Esophagus muscularis mucosa (tissue), 4 donors: ENCODE measurements around the gene CNN1. TPM values are rescaled to one million over a fixed set of nuclear protein-coding genes. Genes with fewer than 3 reads are reported as not detected.

Source experiments
- DNase-seq: peaks from one replicate; pipeline ENCODE4 v3.0.0-alpha.2; 2017; ENCODE audit errors: extremely low spot score
- H3K27ac ChIP-seq, 4 donors: fragments of 200-600 bp; sonication (generic); replicated peaks in 1 of 4; 1 replicate in 3 of 4; 2 replicates in 1 of 4; pipeline ENCODE4 v1.5.1; 2016 to 2019; ENCODE audit warnings: mild to moderate bottlenecking in 1 of 4
- H3K27me3 ChIP-seq, 4 donors: fragments of 200-600 bp; sonication (generic); one replicate each; pipeline versions ENCODE4 v1.5.1 to v1.6.0; 2016 to 2019
- H3K36me3 ChIP-seq, 4 donors: fragments of 200-600 bp; sonication (generic); one replicate each; pipeline ENCODE4 v1.5.1; 2016 to 2019
- H3K4me1 ChIP-seq, 4 donors: fragments of 200-600 bp; sonication (generic); one replicate each; pipeline ENCODE4 v1.5.1; 2016 to 2019
- H3K4me3 ChIP-seq, 4 donors: fragments of 200-600 bp; sonication (generic); 1 replicate in 2 of 4; 2 replicates in 2 of 4; pipeline ENCODE4 v1.5.1; 2016 to 2019; ENCODE audit warnings: mild to moderate bottlenecking in 4 of 4, moderate library complexity in 1 of 4
- H3K9me3 ChIP-seq, 4 donors: fragments of 200-600 bp; sonication (generic); 1 replicate in 3 of 4; 2 replicates in 1 of 4; pipeline ENCODE4 v1.5.1; 2016 to 2019
- CTCF ChIP-seq, 3 experiments: fragments of 200-600 bp in 2 of 3; fragments of 450-650 bp in 1 of 3; sonication (generic) in 2 of 3; IDR thresholded peaks; one replicate each; pipeline ENCODE4 v1.5.1; 2017 to 2019; ENCODE audit warnings: antibody characterized with exemption in 3 of 3, mild to moderate bottlenecking in 2 of 3, moderate library complexity in 1 of 3
- EP300 ChIP-seq: sonication (generic); formaldehyde crosslinking; IDR thresholded peaks from one replicate; pipeline ENCODE4 v1.6.1; 2017; ENCODE audit warnings: antibody characterized with exemption
- POLR2A ChIP-seq: fragments of 450-650 bp; IDR thresholded peaks from one replicate; pipeline ENCODE4 v1.6.1; 2017; ENCODE audit warnings: antibody characterized with exemption, moderate library complexity, mild to moderate bottlenecking, low read depth
- POLR2AphosphoS5 ChIP-seq, 2 donors: sonication (generic); formaldehyde crosslinking; IDR thresholded peaks; one replicate each; pipeline ENCODE4 v1.6.1; 2017; ENCODE audit warnings: antibody characterized with exemption in 2 of 2
- WGBS: methylation state at CpG from one replicate; pipeline ENCODE4 v1.1.5; 2018; 5-methylcytosine and 5-hydroxymethylcytosine counted together
- intact Hi-C: fragments of 100-400 bp; cut with DNase I; formaldehyde crosslinking; loops from one replicate; pipeline ENCODE4 v1.15.1; 2023
- total RNA-seq, 4 donors: library from RNA; depleted of rRNA; stranded (reverse); fragments of >200 nt; gene quantifications; one replicate each; pipeline versions ENCODE4 v1.1.0 to v1.2.1, GENCODE V29; 2016

The CNN1 gene
- total RNA-seq, 4 donors from 2014 or later, result 2,877 to 3,384 (median 2,954) TPM

- H3K4me3 ChIP-seq, result peak within 1 kb of the TSS; percentile 70 to 97 (median 86)
- peaks cover 4 to 23% (median 20%) of the 10 kb centered on the region in 4 donors for H3K36me3 ChIP-seq
- no peak for TF ChIP-seq CTCF (IDR thresholded peaks at IDR 0.05)
- no peak for TF ChIP-seq POLR2A
- peak; percentile 79 to 85 for TF ChIP-seq POLR2AphosphoS5 (IDR thresholded peaks at IDR 0.05)
- peak; percentile 99 for DNase-seq
- no peaks in the 10 kb centered on the region for H3K27me3 ChIP-seq
- H3K9me3 ChIP-seq, result no peaks in the 10 kb centered on the region
- peaks cover 16 to 43% (median 39%) of the 10 kb centered on the region in 4 donors for H3K4me1 ChIP-seq
- H3K27ac ChIP-seq, result peak within 1 kb of the TSS; percentile 81 to 92 (median 88)
- intact Hi-C loops, result no loop called here
- WGBS, result 0% methylated on average over 20 of the region's 47 CpGs
Measured at GRCh38 chr19:11528551-11529341, 9.9 kb upstream of the CNN1 start, which contains the start of gene ECSIT. ECSIT (minus strand) TSS chr19:11529134; CDS start chr19:11519170, 9,964 bp downstream.

- intact Hi-C loops, result no loop called here
- H3K4me1 ChIP-seq, result peaks cover 19 to 52% (median 48%) of the 10 kb centered on the region in 4 donors
- no peaks in the 10 kb centered on the region for H3K9me3 ChIP-seq
- no peak overlapping the region for H3K4me3 ChIP-seq
- DNase-seq, result no peak
- 17% methylated on average over 6 of the region's 9 CpGs for WGBS
- H3K36me3 ChIP-seq, result peaks cover 0 to 7% (median 5%) of the 10 kb centered on the region in 4 donors
- H3K27me3 ChIP-seq, result no peaks in the 10 kb centered on the region
- peak overlapping the region; percentile 81 to 92 (median 88) for H3K27ac ChIP-seq
- peak; percentile 19 to 41 (median 37) for TF ChIP-seq CTCF (IDR thresholded peaks at IDR 0.05)
- no peak for TF ChIP-seq EP300
- peak; percentile 61 to 80 for TF ChIP-seq POLR2AphosphoS5 (IDR thresholded peaks at IDR 0.05)
Measured at GRCh38 chr19:11530432-11530831, 8.2 kb upstream of the CNN1 start.

GRCh38 chr19:11534538-11534937 lies 4.1 kb upstream of the CNN1 start:
- peaks cover 16 to 55% (median 49%) of the 10 kb centered on the region in 4 donors for H3K4me1 ChIP-seq

GRCh38 chr19:11534948-11535347 lies 3.7 kb upstream of the CNN1 start:
- Histone ChIP-seq H3K4me3 (peak overlapping the region in 1 of 4 donors; percentile 48), H3K9me3 (no peaks in the 10 kb centered on the region), H3K4me1 (peaks cover 16 to 55% (median 49%) of the 10 kb centered on the region in 4 donors), H3K36me3 (no peaks in the 10 kb centered on the region), H3K27me3 (peaks cover 0 to 4% (median 0%) of the 10 kb centered on the region in 4 donors), H3K27ac (peak overlapping the region; percentile 96 to 99 (median 98))
- WGBS, result 49% methylated on average over 5 of the region's 5 CpGs
- DNase-seq, result no peak
- no peak for TF ChIP-seq CTCF (IDR thresholded peaks at IDR 0.05)
- no peak for TF ChIP-seq POLR2A
- TF ChIP-seq POLR2AphosphoS5 (IDR thresholded peaks at IDR 0.05), result no peak
- no peak for TF ChIP-seq EP300
- intact Hi-C loops, result no loop called here

More at GRCh38 chr19:11534538-11534937, 4.1 kb upstream of the CNN1 start:
- H3K27me3 ChIP-seq, result no peaks in the 10 kb centered on the region
- peak overlapping the region; percentile 96 to 99 (median 98) for H3K27ac ChIP-seq
- no peak for TF ChIP-seq POLR2A
- TF ChIP-seq CTCF (IDR thresholded peaks at IDR 0.05), result no peak
- no peak for TF ChIP-seq POLR2AphosphoS5 (IDR thresholded peaks at IDR 0.05)
- TF ChIP-seq EP300, result no peak
- H3K4me3 ChIP-seq, result no peak overlapping the region
- no peaks in the 10 kb centered on the region for H3K9me3 ChIP-seq
- no peak for DNase-seq
- intact Hi-C loops, result no loop called here
- H3K36me3 ChIP-seq, result no peaks in the 10 kb centered on the region
- WGBS, result 81% methylated on average over 1 of the region's 1 CpG
